GM20000 (cell line): ENCODE results near the gene MAPK8IP3.
"Not testable (repeated sequence)": the region's sequence is repeated elsewhere in the genome, so short reads cannot be mapped to it uniquely, and the experiment has no call there.

Experiments
- DNase-seq: peaks from one replicate; pipeline ENCODE4 v3.0.0; 2012; ENCODE audit warnings: low spot score
- TF ChIP-seq, protein P1 (sequence below): IDR thresholded peaks from 2 replicates; pipeline ENCODE4 v1.5.1; 2012; ENCODE audit warnings: mild to moderate bottlenecking, control low read depth; ENCODE audit errors: extremely low read depth, missing control alignments

Gene MAPK8IP3

DNA sequence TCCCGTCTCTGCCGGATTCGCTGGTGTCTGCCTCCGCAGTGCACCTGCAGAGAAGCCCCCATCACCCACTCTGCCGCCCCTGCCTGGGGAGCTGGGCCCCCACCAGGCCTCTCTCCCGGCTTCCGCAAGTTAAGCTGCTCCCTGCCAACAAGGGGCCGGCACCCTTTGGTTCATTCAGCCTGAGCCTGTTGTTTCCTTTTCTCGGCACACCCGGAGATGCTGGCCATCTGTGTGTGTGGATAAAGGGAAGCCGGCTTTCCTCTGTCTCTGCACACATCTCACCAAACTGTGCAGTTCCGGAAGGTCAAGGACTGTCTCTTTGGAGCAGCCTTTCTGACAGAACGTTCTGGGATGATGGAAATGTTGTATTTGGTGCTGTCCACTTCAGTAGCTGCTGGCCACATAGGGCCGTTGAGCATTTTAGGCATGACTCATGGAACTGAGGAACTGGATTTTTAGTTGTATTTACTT is 6.8 kb downstream of the MAPK8IP3 start:
- TF ChIP-seq, protein P1, sequence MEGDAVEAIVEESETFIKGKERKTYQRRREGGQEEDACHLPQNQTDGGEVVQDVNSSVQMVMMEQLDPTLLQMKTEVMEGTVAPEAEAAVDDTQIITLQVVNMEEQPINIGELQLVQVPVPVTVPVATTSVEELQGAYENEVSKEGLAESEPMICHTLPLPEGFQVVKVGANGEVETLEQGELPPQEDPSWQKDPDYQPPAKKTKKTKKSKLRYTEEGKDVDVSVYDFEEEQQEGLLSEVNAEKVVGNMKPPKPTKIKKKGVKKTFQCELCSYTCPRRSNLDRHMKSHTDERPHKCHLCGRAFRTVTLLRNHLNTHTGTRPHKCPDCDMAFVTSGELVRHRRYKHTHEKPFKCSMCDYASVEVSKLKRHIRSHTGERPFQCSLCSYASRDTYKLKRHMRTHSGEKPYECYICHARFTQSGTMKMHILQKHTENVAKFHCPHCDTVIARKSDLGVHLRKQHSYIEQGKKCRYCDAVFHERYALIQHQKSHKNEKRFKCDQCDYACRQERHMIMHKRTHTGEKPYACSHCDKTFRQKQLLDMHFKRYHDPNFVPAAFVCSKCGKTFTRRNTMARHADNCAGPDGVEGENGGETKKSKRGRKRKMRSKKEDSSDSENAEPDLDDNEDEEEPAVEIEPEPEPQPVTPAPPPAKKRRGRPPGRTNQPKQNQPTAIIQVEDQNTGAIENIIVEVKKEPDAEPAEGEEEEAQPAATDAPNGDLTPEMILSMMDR, result no peak
- DNase-seq, result no peak

DNA sequence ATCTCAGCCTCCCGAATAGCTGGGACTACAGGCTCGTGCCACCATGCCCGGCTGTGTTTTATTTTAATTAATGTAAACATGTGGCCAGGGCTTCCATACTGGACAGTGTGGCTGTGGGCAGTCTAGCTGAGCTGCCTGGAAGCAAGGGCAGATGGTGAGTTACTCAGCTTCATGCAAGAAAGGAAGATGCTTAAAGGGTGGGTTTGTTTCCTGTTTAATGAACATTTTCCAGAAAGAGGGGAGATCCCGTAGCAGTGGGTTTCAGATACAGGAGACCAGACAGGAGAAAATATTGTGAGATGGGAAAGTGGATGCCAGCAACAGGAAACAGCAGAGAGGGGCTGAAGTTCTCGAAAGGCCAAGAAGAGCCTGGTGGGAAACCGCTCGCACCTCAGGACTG is 7.3 kb downstream of the MAPK8IP3 start:
- DNase-seq, result no peak

DNA sequence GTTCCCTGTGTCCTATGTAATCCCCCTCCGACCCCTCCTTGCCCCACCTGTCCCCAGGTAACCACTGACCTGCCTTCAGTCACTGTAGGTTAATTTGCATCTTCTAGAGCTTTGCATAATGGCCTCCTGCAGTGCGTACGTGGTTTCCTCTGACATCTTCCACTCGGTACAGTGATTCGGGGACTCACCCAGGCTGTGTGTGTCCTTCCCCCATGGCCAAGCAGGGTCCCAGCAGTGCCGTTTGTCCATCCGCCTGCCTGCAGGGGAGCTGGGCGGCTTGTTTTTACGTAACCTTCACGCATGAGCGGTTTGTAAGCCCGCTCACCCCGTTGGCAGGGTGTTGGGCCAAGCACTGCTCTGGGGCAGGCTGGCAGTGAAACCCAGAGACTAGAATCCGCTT is 7.9 kb downstream of the MAPK8IP3 start:
- TF ChIP-seq, protein P1, result no peak
- DNase-seq, result peak; percentile 61

More for the DNA sequence above, 7.3 kb downstream of the MAPK8IP3 start:
- TF ChIP-seq, protein P1, result no peak

DNA sequence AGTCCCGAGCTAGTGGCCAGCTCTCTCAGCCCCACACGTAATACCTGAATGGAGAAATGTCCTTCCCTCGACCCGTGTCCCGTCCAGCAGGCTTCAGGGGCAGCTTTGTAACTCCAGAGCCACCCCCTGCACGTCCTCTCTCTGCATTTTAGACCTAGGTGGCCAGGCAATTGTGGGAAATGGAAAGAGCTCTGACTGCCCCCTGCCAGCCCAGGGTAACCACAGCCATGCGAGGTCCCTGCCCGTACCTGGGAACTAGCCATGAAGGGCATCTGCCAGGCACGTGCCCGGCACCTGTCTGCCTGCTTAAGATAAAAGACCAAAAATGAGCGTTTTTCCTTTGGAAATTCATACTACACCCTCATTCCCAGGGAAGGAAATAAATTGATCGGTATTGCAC is 9.2 kb downstream of the MAPK8IP3 start:
- no peak for DNase-seq
- TF ChIP-seq, protein P1, result no peak

DNA sequence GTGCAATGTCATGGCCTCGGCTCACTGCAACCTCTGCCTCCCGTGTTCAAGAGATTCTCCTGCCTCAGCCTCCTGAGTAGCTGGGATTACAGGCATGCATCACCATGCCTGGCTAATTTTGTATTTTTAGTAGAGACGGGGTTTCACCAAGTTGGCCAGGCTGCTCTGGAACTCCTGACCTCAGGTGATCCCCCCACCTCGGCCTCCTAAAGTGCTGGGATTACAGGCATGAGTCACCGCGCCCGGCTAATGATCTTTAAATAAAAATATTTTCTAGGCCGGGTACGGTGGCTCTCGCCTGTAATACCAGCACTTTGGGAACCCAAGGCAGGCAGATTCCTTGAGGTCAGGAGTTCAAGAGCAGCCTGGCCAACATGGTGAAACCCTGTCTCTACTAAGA is 12.2 kb downstream of the MAPK8IP3 start:
- not testable (repeated sequence) for DNase-seq

DNA sequence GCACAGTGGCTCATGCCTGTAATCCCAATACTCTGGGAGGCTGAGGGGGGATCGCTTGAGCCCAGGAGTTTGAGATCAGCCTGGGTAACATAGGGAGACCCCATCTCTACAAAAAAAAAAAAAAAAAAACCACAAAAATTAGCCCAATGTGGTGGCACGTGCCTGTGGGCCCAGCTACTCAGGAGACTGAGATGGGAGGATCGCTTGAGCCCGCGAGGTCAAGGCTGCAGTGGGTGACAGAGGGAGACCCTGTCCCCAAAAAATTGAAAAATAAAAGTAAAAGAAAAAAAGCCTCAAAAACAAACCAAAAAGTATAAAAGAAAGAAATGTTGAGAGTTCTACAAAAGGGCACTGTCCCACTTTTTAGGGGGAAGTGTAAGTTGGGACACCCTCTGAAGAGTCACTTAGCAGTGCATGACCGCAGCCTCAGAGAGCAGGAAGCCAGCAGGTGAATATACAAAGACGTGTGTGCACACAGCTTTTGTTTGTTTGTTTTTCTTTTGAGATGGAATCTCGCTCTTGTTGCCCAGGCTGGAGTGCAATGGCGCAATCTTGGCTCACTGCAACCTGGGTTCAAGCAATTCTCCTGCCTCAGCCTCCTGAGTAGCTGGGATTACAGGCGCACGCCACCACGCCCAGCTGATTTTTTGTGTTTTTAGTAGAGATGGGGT is 13.7 kb downstream of the MAPK8IP3 start:
- peak; percentile 53 for DNase-seq

DNA sequence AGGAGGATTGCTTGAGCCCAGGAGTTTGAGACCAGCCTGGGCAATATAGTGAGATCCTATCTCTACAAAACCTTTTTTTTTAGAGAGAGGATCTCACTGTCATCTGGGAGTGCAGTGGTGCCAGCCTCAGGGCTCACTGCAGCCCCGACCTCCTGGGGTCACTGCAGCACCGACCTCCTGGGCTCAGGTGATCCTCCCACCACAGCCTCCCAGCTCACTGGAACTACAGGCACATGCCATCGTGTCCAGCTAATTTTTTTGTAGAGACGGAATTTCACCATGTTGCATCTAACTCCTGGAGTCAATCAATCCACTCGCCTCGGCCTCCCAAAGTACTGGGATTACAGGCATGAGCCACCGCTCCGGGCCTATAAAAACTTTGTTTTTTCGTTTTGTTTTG is 15.4 kb downstream of the MAPK8IP3 start:
- DNase-seq, result no peak
- TF ChIP-seq, protein P1, result peak; percentile 1

DNA sequence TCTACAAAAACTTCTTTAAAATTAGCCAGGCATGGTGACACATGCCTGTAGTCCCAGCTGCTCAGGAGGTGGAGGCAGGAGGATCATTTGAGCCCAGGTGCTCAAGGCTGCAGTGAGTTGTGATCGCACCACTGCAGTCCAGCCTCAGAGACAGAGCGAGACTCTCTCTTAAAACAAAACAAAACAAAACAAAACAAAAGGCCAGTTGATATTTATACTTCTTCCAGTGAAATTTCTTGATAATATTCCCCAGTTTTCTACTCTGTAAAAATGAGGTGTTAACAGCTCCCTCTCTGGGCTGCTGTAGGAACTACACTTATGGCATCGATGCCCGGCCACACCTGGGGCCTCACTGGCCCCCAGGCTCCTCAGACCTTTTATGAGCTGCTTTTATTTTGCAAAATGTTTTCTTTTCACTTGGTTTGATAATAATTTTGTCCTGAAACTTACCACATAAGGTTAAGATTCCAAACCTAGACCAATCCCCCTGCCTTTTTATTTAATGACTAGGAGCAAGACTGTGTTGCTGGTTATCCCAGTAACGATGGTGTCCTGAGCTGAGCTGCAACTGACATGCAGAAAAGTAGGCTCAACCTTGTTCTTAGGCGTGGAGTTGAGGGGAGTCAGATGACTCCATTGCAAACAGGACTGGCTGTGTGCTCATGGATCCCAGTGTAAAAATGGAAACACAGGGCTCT is 17.6 kb downstream of the MAPK8IP3 start:
- peak; percentile 73 for DNase-seq
- TF ChIP-seq, protein P1, result peak; percentile 46
